ENCODE data around the gene NUTM1.
A peak's percentile ranks its signal among the peaks of the same experiment; 100 is the strongest.
"Not testable (repeated sequence)": the region's sequence is repeated elsewhere in the genome, so short reads cannot be mapped to it uniquely, and the experiment has no call there.

Gene NUTM1

DNA sequence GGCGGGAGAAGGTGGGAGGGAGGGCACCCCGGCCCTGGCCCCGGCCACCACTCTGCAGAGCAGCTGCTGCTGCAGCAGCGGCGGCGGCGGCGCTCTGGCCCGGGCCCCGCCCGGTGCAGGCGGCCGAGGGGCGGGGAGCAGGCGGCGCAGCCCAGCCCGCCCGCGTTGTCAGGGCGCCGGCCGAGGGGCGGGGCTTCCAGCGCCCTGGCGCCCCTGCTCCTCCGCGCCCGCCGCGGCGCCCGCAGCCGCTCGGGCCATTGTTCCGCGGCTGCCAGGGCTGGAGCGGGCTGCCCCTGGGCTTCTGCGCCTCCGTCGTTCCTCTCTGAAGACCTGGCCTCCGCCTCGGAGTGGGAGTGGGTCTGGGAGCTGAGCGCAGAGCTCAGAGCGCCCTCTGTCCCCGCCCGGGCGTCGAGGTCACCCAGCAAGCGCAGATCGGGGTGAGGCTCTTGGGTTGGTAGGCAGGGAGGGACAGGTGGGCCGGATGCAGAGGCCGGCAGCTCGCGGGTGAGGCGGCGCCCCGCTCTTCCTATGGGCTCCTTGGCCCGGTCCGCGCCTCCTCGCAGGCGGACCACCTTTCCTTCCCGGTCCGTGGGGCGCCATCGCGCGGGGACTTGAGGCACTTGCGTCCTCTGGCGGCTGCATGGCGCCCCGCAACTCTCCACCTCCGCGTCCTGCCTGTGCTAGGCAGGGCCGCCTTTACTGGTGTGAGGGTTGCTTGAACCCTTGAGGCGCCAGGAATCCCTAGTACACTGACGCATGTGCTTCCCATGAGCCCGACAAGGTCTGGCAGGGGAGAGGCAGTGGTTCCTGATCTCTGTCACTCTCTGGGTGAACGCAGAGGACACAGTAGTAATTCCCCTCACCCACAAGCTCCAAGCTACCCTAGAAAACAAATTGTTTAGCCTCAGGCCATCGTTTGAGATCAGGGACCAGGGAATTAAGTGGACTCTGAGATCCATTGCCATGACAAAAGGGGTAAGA is 24.3 kb downstream of the NUTM1 start, which contains the start of gene LPCAT4:
Gene LPCAT4 (minus strand): TSS at position 96 of the 981 bp plus-strand sequence. CDS start 96 bp downstream, outside the sequence.
- TF ChIP-seq, protein P1, sequence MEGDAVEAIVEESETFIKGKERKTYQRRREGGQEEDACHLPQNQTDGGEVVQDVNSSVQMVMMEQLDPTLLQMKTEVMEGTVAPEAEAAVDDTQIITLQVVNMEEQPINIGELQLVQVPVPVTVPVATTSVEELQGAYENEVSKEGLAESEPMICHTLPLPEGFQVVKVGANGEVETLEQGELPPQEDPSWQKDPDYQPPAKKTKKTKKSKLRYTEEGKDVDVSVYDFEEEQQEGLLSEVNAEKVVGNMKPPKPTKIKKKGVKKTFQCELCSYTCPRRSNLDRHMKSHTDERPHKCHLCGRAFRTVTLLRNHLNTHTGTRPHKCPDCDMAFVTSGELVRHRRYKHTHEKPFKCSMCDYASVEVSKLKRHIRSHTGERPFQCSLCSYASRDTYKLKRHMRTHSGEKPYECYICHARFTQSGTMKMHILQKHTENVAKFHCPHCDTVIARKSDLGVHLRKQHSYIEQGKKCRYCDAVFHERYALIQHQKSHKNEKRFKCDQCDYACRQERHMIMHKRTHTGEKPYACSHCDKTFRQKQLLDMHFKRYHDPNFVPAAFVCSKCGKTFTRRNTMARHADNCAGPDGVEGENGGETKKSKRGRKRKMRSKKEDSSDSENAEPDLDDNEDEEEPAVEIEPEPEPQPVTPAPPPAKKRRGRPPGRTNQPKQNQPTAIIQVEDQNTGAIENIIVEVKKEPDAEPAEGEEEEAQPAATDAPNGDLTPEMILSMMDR (IDR thresholded peaks at IDR 0.05; ENCODE audit: borderline replicate concordance, control extremely low read depth, extremely low read depth, insufficient read depth, missing control alignments) = peak; percentile 93
- in situ Hi-C loops (cut with MboI; ENCODE audit: low sequenced_read_pairs, unreplicated experiment) = loop anchor here (25.0 kb wide), 2 partner anchors 220 to 305 kb away; partner anchors contain the start of gene GOLGA8B
- DNase-seq (ENCODE audit: low spot score) = peak; percentile 97

DNA sequence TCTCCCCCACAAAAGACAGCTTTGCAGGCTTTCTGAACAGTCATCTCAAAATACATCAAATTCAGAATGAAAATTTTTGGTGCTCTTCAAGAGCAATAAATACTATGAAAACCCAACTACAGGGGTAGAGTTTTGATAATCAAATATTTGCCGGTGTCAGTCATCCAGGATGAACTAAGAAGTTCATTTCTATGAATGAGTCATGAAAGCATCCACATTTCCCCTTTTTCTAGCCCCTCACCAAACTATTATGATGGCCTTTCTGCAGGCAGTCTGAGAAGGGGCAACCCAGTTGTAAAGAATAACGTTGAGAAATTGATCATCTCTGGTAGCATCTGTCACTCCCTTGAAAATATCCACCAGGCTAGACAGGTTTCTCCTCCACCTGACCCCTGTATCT is 27.0 kb downstream of the NUTM1 start:
- in situ Hi-C loops (cut with MboI; ENCODE audit: low sequenced_read_pairs, unreplicated experiment) = loop anchor here (25.0 kb wide), 2 partner anchors 217 to 308 kb away; partner anchors contain the start of gene GOLGA8B
- TF ChIP-seq, protein P1 (IDR thresholded peaks at IDR 0.05; ENCODE audit: borderline replicate concordance, control extremely low read depth, extremely low read depth, insufficient read depth, missing control alignments) = no peak
- peak; percentile 22 for DNase-seq (ENCODE audit: low spot score)

DNA sequence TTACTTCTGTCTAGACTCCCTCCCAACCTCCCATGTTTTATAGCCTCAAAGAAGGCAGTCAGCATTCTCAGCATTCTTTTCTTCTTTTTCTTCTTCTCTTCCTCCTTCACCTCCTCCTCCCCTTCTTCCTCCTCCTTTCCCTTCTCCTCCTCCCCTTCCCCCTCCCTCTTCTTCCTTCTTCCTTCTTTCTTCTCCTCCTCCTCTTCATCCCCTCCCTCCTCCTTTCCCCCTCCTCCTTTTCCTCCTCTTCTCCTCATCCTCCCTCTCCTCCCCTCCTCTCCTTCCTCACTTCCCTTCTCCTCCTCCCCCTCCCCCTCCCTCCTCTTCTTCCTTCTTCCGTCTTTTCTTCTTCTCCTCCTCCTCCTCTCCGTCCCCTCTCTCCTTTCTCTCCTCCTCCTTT is 27.5 kb downstream of the NUTM1 start:
- TF ChIP-seq, protein P1 (IDR thresholded peaks at IDR 0.05; ENCODE audit: borderline replicate concordance, control extremely low read depth, extremely low read depth, insufficient read depth, missing control alignments) = no peak
- in situ Hi-C loops (cut with MboI; ENCODE audit: low sequenced_read_pairs, unreplicated experiment) = loop anchor here (25.0 kb wide), 2 partner anchors 217 to 308 kb away; partner anchors contain the start of gene GOLGA8B
- DNase-seq (ENCODE audit: low spot score) = no peak

DNA sequence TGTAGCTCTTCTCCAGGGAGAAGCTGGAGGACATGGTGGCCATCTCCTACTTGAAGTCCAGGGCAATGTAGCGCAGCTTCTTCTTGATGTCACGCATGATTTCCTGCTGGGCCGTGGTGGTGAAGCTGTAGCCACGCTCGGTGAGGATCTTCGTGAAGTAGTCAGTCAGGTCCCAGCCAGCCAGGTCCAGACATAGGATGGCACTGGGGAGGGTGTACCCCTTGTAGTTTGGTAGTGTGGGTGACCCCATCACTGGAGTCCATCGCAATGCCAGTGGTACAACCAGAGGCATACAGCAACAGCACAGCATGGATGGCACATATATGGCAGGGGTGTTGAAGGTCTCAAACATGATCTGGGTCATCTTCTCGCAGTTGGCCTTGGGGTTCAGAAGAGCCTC is 30.8 kb downstream of the NUTM1 start:
- TF ChIP-seq, protein P1 (IDR thresholded peaks at IDR 0.05; ENCODE audit: borderline replicate concordance, control extremely low read depth, extremely low read depth, insufficient read depth, missing control alignments) = no peak
- in situ Hi-C loops (cut with MboI; ENCODE audit: low sequenced_read_pairs, unreplicated experiment) = loop anchor here (25.0 kb wide), 2 partner anchors 213 to 312 kb away; partner anchors contain the start of gene GOLGA8B
- no peak for DNase-seq (ENCODE audit: low spot score)

DNA sequence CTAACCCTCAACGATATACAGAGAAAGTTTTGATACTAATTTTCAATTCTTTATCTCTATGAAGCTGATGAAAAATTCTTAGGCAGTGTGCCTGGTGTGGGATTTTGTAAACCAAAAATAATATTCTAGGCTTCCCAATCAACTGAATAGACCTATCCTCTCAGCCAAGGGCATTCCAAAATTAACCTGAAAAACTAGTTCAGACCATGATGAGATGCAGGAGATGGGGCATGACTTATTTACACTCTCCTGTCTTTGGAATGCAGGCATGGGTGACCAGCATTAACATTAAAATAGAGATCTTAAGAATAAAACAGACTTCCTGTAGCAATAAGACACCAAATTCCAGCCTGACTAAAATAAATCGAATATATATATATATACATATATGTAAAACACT is 31.7 kb downstream of the NUTM1 start:
- in situ Hi-C loops (cut with MboI; ENCODE audit: low sequenced_read_pairs, unreplicated experiment) = loop anchor here (25.0 kb wide), 2 partner anchors 212 to 313 kb away; partner anchors contain the start of gene GOLGA8B
- DNase-seq (ENCODE audit: low spot score) = no peak
- TF ChIP-seq, protein P1 (IDR thresholded peaks at IDR 0.05; ENCODE audit: borderline replicate concordance, control extremely low read depth, extremely low read depth, insufficient read depth, missing control alignments) = no peak

DNA sequence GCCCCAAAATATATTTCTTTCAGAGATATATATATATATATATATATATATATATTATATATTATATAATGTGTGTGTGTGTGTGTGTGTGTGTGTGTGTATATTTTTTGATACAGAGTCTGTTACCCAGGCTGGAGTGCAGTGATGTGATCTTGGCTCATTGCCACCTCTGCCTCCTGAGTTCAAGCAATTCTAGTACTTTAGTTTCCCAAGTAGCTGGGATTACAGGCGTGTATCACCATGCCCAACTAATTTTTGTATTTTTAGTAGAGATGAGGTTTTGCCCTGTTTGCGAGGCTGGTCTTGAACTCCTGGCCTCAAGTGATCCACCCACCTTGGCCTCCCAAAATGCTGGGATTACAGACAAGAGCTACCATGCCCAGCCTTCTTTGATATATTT is 32.4 kb downstream of the NUTM1 start:
- in situ Hi-C loops (cut with MboI; ENCODE audit: low sequenced_read_pairs, unreplicated experiment) = not testable (repeated sequence)

DNA sequence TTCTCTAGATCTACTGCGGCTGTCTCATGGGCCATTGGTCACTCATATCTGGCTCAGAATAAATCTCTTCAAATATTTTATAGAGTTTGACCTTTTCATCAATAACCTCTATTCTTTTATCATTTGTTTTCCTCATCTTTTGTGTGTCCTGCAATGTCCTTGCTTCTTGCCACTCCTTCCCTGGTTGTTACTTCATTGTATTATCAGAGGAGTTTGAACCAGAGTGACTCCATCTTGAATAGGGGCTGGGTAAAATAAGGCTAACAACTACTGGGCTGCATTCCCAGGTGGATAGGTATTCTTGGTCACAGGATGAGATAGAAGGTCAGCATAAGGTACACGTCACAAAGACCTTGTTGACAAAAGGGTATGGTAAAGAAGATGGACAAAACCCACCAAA is 33.7 kb downstream of the NUTM1 start:
- no peak for DNase-seq (ENCODE audit: low spot score)
- in situ Hi-C loops (cut with MboI; ENCODE audit: low sequenced_read_pairs, unreplicated experiment) = no loop called here
- TF ChIP-seq, protein P1 (IDR thresholded peaks at IDR 0.05; ENCODE audit: borderline replicate concordance, control extremely low read depth, extremely low read depth, insufficient read depth, missing control alignments) = no peak

More for the DNA sequence above, 32.4 kb downstream of the NUTM1 start:
- not testable (repeated sequence) for DNase-seq (ENCODE audit: low spot score)

DNA sequence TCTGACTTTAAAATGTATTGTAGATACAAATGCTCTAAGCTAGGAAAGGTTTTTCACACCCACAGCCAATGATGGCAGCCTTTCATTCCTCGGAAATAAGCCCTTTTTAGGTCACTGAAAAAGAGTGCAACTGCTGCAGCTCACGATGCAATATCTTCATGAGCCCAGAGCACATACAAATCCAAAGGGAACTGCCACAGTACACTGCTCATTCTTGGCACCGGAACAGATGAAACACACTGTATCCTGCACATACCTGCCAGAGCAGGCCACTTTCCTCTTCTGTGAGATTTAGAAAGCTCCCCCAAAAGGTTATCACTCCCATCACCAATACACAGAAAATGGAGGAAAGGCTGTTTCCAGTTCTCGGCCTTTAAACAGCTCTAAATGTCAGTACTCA is 37.4 kb downstream of the NUTM1 start:
- in situ Hi-C loops (cut with MboI; ENCODE audit: low sequenced_read_pairs, unreplicated experiment); DNase-seq (ENCODE audit: low spot score): not testable (repeated sequence)

DNA sequence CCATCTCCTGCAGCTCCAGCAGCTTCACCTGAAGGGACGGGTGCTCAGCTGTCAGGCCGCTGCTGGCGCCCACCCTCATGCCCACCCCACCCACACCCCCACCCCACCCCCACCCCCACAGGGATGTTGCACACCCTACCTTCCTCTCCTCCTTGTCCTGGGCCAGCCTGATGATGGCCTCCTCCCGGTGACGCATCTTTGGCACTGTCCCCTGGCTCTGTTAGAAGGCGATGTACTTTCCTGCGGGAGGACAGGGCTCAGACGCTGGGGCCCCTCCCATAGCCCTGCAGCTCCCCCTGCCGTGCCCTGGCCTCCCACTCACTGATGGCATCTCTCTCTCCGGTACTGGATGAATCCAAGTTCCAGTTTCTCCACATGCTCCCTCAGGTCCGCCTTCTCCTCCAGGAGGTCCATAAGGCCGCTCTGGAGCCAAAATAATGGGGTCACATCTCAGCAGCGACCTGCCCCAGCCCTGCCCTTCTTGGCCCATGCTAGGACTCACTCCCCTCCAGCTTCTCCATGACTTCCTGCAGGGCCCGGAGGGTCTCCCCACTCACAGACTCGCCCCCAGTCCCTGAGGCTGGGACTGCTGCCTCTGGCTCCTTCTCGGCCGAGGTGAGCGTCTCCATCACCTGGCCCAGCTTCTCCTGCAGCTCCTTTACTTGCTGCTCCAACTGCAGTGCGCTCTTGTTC is 38.9 kb downstream of the NUTM1 start:
- in situ Hi-C loops (cut with MboI; ENCODE audit: low sequenced_read_pairs, unreplicated experiment); DNase-seq (ENCODE audit: low spot score): not testable (repeated sequence)

Measured in GM13976 (cell line).